Measurements from ENCODE around the gene ADGRG4.

DNA sequence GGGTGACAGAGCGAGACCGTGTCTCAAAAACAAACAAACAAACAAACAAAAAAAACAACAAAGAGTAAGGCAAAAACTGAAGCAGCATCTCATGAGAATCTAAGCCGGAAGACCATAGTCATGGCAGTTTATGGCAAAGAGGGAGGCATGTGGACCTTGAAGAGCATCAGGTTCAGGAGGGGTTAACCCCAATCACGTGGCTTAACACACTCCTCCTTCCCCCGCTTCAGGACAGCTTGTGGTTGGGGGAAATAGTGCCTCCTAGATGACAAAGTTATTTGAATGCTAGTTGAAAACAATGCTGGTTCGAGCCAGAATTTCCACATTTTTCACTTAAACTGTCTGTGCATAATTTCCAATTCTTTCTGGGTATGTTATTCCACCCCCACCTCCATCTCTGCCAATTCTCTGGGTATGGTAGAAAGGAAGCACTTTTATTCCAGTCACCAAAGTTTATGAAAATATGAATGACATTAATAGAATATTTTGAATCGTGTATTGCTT lies 37.9 kb upstream of the ADGRG4 start:
- TF ChIP-seq, protein P1, sequence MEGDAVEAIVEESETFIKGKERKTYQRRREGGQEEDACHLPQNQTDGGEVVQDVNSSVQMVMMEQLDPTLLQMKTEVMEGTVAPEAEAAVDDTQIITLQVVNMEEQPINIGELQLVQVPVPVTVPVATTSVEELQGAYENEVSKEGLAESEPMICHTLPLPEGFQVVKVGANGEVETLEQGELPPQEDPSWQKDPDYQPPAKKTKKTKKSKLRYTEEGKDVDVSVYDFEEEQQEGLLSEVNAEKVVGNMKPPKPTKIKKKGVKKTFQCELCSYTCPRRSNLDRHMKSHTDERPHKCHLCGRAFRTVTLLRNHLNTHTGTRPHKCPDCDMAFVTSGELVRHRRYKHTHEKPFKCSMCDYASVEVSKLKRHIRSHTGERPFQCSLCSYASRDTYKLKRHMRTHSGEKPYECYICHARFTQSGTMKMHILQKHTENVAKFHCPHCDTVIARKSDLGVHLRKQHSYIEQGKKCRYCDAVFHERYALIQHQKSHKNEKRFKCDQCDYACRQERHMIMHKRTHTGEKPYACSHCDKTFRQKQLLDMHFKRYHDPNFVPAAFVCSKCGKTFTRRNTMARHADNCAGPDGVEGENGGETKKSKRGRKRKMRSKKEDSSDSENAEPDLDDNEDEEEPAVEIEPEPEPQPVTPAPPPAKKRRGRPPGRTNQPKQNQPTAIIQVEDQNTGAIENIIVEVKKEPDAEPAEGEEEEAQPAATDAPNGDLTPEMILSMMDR (conservative IDR thresholded peaks at IDR 0.05; ENCODE audit: low read length): no peak
- no peak for TF ChIP-seq EZH2phosphoT487 (IDR thresholded peaks at IDR 0.05; ENCODE audit: borderline replicate concordance)

Measured in Loucy (cell line).